Measurements from ENCODE around the gene RAPGEF1. TPM values are rescaled to one million over a fixed set of nuclear protein-coding genes. Genes with fewer than 3 reads are reported as not detected.

The RAPGEF1 gene
- total and polyA plus RNA-seq, 10 donors: 16.9 to 137 (median 104) TPM

DNA sequence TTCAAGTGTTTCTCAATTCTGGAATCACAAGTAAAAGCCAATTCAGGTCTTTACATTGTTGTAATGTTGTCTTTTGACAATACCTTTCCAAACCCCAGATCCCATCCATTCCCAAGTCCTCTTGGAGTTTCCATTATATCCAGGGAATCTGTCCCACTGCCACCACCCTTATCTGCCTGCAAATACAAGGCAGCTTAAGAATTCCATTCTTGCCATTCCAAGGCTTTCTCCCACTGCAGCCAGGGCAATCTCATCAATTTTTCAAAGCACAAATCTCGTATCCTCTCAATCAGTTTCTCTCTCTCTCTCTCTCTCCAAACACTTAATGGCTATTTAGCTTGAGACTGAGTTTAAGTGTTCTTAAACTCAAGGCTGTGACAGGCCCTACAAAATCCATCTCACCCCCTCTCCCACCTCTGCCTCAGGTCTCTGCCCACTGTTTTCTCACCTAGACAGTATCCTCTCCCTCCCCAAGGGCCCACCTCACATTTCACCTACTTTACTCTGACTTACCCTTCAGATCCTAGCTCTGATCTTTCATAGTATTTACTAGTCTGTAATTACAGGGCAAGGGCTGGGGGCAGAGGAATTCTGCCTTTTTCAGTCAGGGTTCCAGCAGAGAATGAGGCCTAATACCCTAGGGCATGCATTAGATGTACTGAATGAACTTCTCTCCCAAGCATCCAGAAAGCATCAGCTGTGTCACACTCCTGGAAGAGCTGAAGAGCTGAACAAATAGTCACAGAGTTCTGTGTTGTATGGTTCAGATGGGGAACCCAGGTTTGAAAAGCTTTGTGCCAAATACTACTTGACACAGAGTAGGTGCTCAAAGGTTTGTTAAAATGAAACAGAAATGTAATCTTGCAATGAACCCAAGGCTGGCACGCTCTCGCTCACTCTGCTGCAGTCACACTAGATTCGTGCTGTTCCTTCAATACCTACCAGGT lies 46.0 kb downstream of the RAPGEF1 start:
- no peaks in the 10 kb centered on the region for H3K36me3 ChIP-seq
- H3K4me1 ChIP-seq: peaks cover 43 to 100% (median 90%) of the 10 kb centered on the region in 6 donors
- H3K27me3 ChIP-seq (replicated peaks in 1 of 7): no peaks in the 10 kb centered on the region
- no peak overlapping the region for H3K4me3 ChIP-seq
- no peak for DNase-seq
- TF ChIP-seq POLR2AphosphoS5 (IDR thresholded peaks at IDR 0.05) (no peak), POLR2A (IDR thresholded peaks at IDR 0.05) (no peak)
- TF ChIP-seq, protein P1, sequence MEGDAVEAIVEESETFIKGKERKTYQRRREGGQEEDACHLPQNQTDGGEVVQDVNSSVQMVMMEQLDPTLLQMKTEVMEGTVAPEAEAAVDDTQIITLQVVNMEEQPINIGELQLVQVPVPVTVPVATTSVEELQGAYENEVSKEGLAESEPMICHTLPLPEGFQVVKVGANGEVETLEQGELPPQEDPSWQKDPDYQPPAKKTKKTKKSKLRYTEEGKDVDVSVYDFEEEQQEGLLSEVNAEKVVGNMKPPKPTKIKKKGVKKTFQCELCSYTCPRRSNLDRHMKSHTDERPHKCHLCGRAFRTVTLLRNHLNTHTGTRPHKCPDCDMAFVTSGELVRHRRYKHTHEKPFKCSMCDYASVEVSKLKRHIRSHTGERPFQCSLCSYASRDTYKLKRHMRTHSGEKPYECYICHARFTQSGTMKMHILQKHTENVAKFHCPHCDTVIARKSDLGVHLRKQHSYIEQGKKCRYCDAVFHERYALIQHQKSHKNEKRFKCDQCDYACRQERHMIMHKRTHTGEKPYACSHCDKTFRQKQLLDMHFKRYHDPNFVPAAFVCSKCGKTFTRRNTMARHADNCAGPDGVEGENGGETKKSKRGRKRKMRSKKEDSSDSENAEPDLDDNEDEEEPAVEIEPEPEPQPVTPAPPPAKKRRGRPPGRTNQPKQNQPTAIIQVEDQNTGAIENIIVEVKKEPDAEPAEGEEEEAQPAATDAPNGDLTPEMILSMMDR (IDR thresholded peaks at IDR 0.05 in 8 of 11, conservative IDR thresholded peaks at IDR 0.05 in 3 of 11): no peak
- H3K27ac ChIP-seq: peak overlapping the region in 1 of 8 donors; percentile 37
- intact Hi-C loops (cut with DNase I; ENCODE audit: low total_unique reads): no loop called here
- H3K9me3 ChIP-seq: no peaks in the 10 kb centered on the region
- 80 to 91% (median 90%) methylated on average over 4 of the region's 4 CpGs for WGBS, 5 donors

DNA sequence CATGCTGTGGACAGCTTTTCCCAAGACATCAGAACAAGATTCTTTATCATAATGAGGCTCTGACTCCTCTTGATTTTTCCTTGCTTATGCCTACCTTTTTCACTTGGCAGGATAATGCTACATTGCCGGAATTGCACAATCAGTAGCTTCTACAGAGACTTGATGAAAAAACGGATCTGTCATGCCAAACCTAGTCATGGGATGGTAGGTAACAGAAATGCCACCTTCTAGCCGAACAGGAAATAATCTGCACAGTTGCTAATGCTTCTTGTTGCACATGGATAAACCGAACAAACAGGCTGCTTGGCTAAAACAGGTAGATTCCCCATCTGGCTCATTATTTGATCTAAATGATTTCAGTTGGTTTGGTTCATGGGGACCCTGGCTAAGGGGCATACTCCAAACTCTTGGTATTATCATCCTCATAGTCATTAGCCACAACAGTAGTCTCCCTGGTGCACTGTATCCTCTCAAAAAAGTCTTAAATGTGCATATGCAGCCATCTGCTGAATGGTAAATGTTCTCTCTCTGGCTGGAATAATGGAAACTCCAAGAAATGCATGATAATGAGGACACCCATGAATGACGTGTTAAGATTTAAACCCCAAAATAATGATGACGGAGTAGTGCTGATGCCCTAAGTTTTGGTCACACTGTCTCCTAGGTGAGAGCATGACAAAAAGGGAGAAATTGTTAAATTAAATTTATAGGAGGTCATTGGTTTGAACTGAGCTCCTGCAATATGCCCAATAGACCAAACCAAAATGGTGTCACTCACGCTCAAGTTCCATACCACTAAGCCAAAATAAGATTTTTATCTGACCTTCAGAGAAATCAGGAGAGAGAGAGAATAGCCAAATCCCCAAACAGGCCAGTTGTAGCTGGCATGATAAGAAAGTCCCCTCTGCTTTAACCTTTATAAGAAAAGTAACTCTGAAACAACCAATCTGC lies 47.0 kb downstream of the RAPGEF1 start:
- peaks cover 35 to 100% (median 84%) of the 10 kb centered on the region in 6 donors for H3K4me1 ChIP-seq
- H3K27ac ChIP-seq: no peak overlapping the region

DNA sequence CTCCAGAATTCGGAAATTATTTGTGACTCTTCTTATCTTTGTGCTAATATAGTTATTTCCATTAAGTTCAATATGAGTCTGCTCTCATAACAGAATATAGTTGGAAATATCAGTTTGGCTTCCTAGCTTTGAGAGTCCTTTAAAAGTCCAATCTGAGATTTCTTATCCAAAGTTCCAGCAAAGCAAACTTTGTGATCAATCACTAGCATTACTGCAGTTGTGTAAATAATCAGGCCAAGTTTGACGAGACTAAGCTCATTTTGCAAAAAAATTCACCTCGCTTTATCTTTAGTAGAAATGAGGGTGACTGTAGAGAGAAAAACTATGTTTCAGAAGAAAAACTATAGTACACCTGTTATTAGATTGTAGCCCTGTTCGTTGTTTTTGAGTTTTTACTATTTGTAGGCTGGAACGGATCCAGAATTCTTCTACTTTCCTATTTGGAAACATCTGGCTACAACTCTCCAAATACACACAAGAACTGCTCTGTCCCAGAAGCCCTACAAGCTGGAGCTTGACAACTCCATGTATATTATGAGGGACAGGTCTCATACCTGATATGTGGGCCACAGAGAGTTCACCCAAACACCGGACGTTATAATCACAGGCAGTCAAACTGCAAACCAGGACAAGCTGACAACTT lies 47.8 kb downstream of the RAPGEF1 start:
- Histone ChIP-seq H3K9me3 (no peaks in the 10 kb centered on the region), H3K27me3 (replicated peaks in 1 of 7) (no peaks in the 10 kb centered on the region), H3K27ac (peak overlapping the region in 1 of 8 donors; percentile 4), H3K4me1 (peaks cover 27 to 100% (median 77%) of the 10 kb centered on the region in 6 donors), H3K4me3 (no peak overlapping the region), H3K36me3 (no peaks in the 10 kb centered on the region)
- WGBS, 5 donors: 85 to 95% (median 89%) methylated on average over 7 of the region's 7 CpGs
- intact Hi-C loops (cut with DNase I; ENCODE audit: low total_unique reads): no loop called here
- DNase-seq: no peak
- TF ChIP-seq POLR2AphosphoS5 (IDR thresholded peaks at IDR 0.05) (no peak), POLR2A (IDR thresholded peaks at IDR 0.05) (no peak)
- TF ChIP-seq, protein P1 (IDR thresholded peaks at IDR 0.05 in 8 of 11, conservative IDR thresholded peaks at IDR 0.05 in 3 of 11): no peak

More for the DNA sequence above, 47.0 kb downstream of the RAPGEF1 start:
- DNase-seq: no peak
- intact Hi-C loops (cut with DNase I; ENCODE audit: low total_unique reads): no loop called here
- Histone ChIP-seq H3K9me3 (no peaks in the 10 kb centered on the region), H3K27me3 (replicated peaks in 1 of 7) (no peaks in the 10 kb centered on the region), H3K36me3 (no peaks in the 10 kb centered on the region), H3K4me3 (no peak overlapping the region)
- 86 to 96% (median 89%) methylated on average over 7 of the region's 7 CpGs for WGBS, 5 donors
- TF ChIP-seq POLR2A (IDR thresholded peaks at IDR 0.05) (no peak), POLR2AphosphoS5 (IDR thresholded peaks at IDR 0.05) (no peak)
- TF ChIP-seq, protein P1 (IDR thresholded peaks at IDR 0.05 in 8 of 11, conservative IDR thresholded peaks at IDR 0.05 in 3 of 11): no peak

Measured in spleen (tissue), 11 donors.